Sciatic nerve (tissue), 2 donors: ENCODE results near the gene TRIM28. TPM values are rescaled to one million over a fixed set of nuclear protein-coding genes. Genes with fewer than 3 reads are reported as not detected.
A peak's percentile ranks its signal among the peaks of the same experiment; 100 is the strongest.

ENCODE experiments used
- ATAC-seq: fragments of 200-7000 bp; cut with Tn5 transposase; one replicate; pipeline ENCODE4 v1.9.1; 2020; ENCODE audit warnings: mild to moderate bottlenecking, moderate library complexity
- DNase-seq: peaks from one replicate; pipeline ENCODE4 v3.0.0-alpha.2; 2020; ENCODE audit warnings: low spot score
- intact Hi-C: fragments of 100-400 bp; cut with DNase I; formaldehyde crosslinking; loops from one replicate; pipeline ENCODE4 v1.14.2; 2022
- total RNA-seq: library from RNA; stranded (reverse); fragmentation: NEBNext Ultra II Directional; extraction: Animal tissue kit (Norgen Biotek cat#: 25700); gene quantifications from one replicate; pipeline ENCODE4 v1.2.1, GENCODE V29; 2021
- donor health status: DM: no; HTN: no; CAD: no.
- donor health status: DM: no; HTN: no; CAD: no.

Gene TRIM28
- total RNA-seq, 1 donor from 2014 or later: 168 TPM

GRCh38 chr19:58546019-58546530 is 2.2 kb downstream of the TRIM28 start:
- DNase-seq (no peak), ATAC-seq (no peak)
- intact Hi-C loops: no loop called here

GRCh38 chr19:58547323-58548312 is 3.8 kb downstream of the TRIM28 start:
- ATAC-seq (no peak), DNase-seq (no peak)
- intact Hi-C loops: no loop called here

- no peak for DNase-seq
- intact Hi-C loops: no loop called here
- ATAC-seq: no peak
Observed at GRCh38 chr19:58548859-58549663, 5.2 kb downstream of the TRIM28 start.

GRCh38 chr19:58549664-58550361 is 5.9 kb downstream of the TRIM28 start:
- DNase-seq (no peak), ATAC-seq (no peak)
- intact Hi-C loops: no loop called here

- DNase-seq: no peak
- intact Hi-C loops: no loop called here
- ATAC-seq: no peak
Observed at GRCh38 chr19:58550362-58551122, 6.7 kb downstream of the TRIM28 start.

- ATAC-seq (no peak), DNase-seq (no peak)
- intact Hi-C loops: no loop called here
Observed at GRCh38 chr19:58551123-58551497, 7.2 kb downstream of the TRIM28 start.

- ATAC-seq (no peak), DNase-seq (no peak)
- intact Hi-C loops: no loop called here
Observed at GRCh38 chr19:58551577-58552471, 8.0 kb downstream of the TRIM28 start.

- intact Hi-C loops: no loop called here
- ATAC-seq: no peak
- DNase-seq: no peak
Observed at GRCh38 chr19:58552655-58553054, 8.8 kb downstream of the TRIM28 start.

- ATAC-seq (no peak), DNase-seq (no peak)
- intact Hi-C loops: no loop called here
Observed at GRCh38 chr19:58553799-58554493, 10.1 kb downstream of the TRIM28 start.

- DNase-seq: peak; percentile 100
- intact Hi-C loops: no loop called here
- peak; percentile 81 for ATAC-seq
Observed at GRCh38 chr19:58554494-58555368, 10.9 kb downstream of the TRIM28 start, which contains the start of gene CHMP2A. TSS of gene CHMP2A (minus strand) at chr19:58555105. CDS start at chr19:58554212, 893 bp downstream.

GRCh38 chr19:58555369-58555885 is 11.6 kb downstream of the TRIM28 start:
- DNase-seq: no peak
- intact Hi-C loops: no loop called here
- ATAC-seq: no peak

- DNase-seq (no peak), ATAC-seq (no peak)
- intact Hi-C loops: no loop called here
Observed at GRCh38 chr19:58555920-58556621, 12.2 kb downstream of the TRIM28 start.

GRCh38 chr19:58556622-58557220 is 12.9 kb downstream of the TRIM28 start:
- intact Hi-C loops: no loop called here
- no peak for ATAC-seq
- no peak for DNase-seq

GRCh38 chr19:58557221-58558065 is 13.6 kb downstream of the TRIM28 start:
- DNase-seq: no peak
- no peak for ATAC-seq
- intact Hi-C loops: no loop called here
